Ovary (tissue), 3 donors: ENCODE measurements around the gene GALNT16.

Experiments used
- CTCF ChIP-seq, 3 donors: fragments of 450-650 bp in 2 of 3; fragments of 200-600 bp in 1 of 3; IDR thresholded peaks; one replicate each; pipeline versions ENCODE4 v1.5.1 to v1.8.0; 2016 to 2022; ENCODE audit warnings: antibody characterized with exemption in 3 of 3, mild to moderate bottlenecking in 1 of 3
- POLR2A ChIP-seq: fragments of 450-650 bp; IDR thresholded peaks from one replicate; pipeline ENCODE4 v1.6.1; 2017; ENCODE audit warnings: antibody characterized with exemption, mild to moderate bottlenecking, moderate library complexity
- donor health status: DM: no; HTN: no; CAD: no.

GRCh38 chr14:69405762-69406161, 145.8 kb downstream of the GALNT16 start:
- TF ChIP-seq POLR2A, result no peak
- no peak for TF ChIP-seq CTCF (IDR thresholded peaks at IDR 0.05)
